H9 (cell line): Measurements from ENCODE around the gene ZNF775. TPM values are rescaled to one million over a fixed set of nuclear protein-coding genes. Genes with fewer than 3 reads are reported as not detected.

Source experiments
- DNase-seq: peaks from one replicate; pipeline ENCODE4 v3.0.0-alpha.2; 2017
- H2AFZ ChIP-seq: one replicate; pipeline ENCODE4 v1.6.1; 2013; ENCODE audit warnings: mild to moderate bottlenecking, low read length, control low read depth, moderate library complexity
- H2AK5ac ChIP-seq: 2 replicates; pipeline ENCODE4 v1.6.1; 2013; ENCODE audit warnings: low read length, control low read depth, mixed read lengths; ENCODE audit not compliant: insufficient read length
- H2BK120ac ChIP-seq: one replicate; pipeline ENCODE4 v1.6.1; 2013; ENCODE audit warnings: low read depth, mild to moderate bottlenecking, low read length, control low read depth, inconsistent platforms; ENCODE audit not compliant: poor library complexity, severe bottlenecking
- H2BK12ac ChIP-seq: 2 replicates; pipeline ENCODE4 v1.6.1; 2013; ENCODE audit warnings: low read length, control low read depth, mixed read lengths, low read depth; ENCODE audit not compliant: insufficient read length
- H2BK15ac ChIP-seq: 2 replicates; pipeline ENCODE4 v1.6.1; 2013; ENCODE audit warnings: low read depth, low read length, control low read depth
- H2BK20ac ChIP-seq: one replicate; pipeline ENCODE4 v1.6.1; 2013; ENCODE audit warnings: low read depth, mild to moderate bottlenecking, low read length, control low read depth, inconsistent platforms; ENCODE audit not compliant: poor library complexity, severe bottlenecking
- H2BK5ac ChIP-seq: 2 replicates; pipeline ENCODE4 v1.6.1; 2013; ENCODE audit warnings: low read length, control low read depth, mixed read lengths; ENCODE audit not compliant: insufficient read length
- H3K14ac ChIP-seq: 2 replicates; pipeline ENCODE4 v1.6.1; 2013; ENCODE audit warnings: low read length, control low read depth; ENCODE audit not compliant: insufficient read depth
- H3K18ac ChIP-seq: 2 replicates; pipeline ENCODE4 v1.6.1; 2013; ENCODE audit warnings: low read depth, mild to moderate bottlenecking, mixed read lengths, low read length, control low read depth; ENCODE audit not compliant: insufficient read length
- H3K23ac ChIP-seq: 2 replicates; pipeline ENCODE4 v1.6.1; 2013; ENCODE audit warnings: low read length, control low read depth, mixed read lengths, low read depth; ENCODE audit not compliant: insufficient read length
- H3K23me2 ChIP-seq: 2 replicates; pipeline ENCODE4 v1.6.1; 2013; ENCODE audit warnings: low read depth, mild to moderate bottlenecking, mixed read lengths, low read length, control low read depth; ENCODE audit not compliant: insufficient read length, poor library complexity, severe bottlenecking
- H3K27ac ChIP-seq: 2 replicates; pipeline ENCODE4 v1.5.1; 2013; ENCODE audit warnings: low read length, control low read depth, mixed read lengths, low read depth; ENCODE audit not compliant: insufficient read length
- H3K27me3 ChIP-seq: 2 replicates; pipeline ENCODE4 v1.6.1; 2013; ENCODE audit warnings: low read length, control low read depth, inconsistent platforms; ENCODE audit not compliant: insufficient read depth
- H3K4ac ChIP-seq: 2 replicates; pipeline ENCODE4 v1.6.1; 2013; ENCODE audit warnings: low read depth, mild to moderate bottlenecking, control low read depth, inconsistent platforms, low read length, moderate library complexity
- H3K4me1 ChIP-seq: 2 replicates; pipeline ENCODE4 v1.6.1; 2013; ENCODE audit warnings: low read length, control low read depth, inconsistent platforms; ENCODE audit not compliant: insufficient read depth
- H3K4me2 ChIP-seq: 2 replicates; pipeline ENCODE4 v1.6.1; 2013; ENCODE audit warnings: low read length, control low read depth, mixed read lengths; ENCODE audit not compliant: insufficient read length, insufficient read depth
- H3K56ac ChIP-seq: 2 replicates; pipeline ENCODE4 v1.6.1; 2013; ENCODE audit warnings: low read depth, mild to moderate bottlenecking, mixed read lengths, low read length, control low read depth; ENCODE audit not compliant: insufficient read length
- H3K79me1 ChIP-seq: 2 replicates; pipeline ENCODE4 v1.6.1; 2013; ENCODE audit warnings: low read depth, mild to moderate bottlenecking, moderate library complexity, low read length, control low read depth, inconsistent platforms; ENCODE audit not compliant: insufficient read depth, poor library complexity, severe bottlenecking
- H3K79me2 ChIP-seq: 2 replicates; pipeline ENCODE4 v1.6.1; 2013; ENCODE audit warnings: low read length, control low read depth, inconsistent platforms; ENCODE audit not compliant: insufficient read depth
- H3K9ac ChIP-seq: 2 replicates; pipeline ENCODE4 v1.6.1; 2013; ENCODE audit warnings: low read length, control low read depth, mixed read lengths; ENCODE audit not compliant: insufficient read length; ENCODE audit errors: extremely low read depth
- H3K9me3 ChIP-seq: one replicate; pipeline ENCODE4 v1.6.1; 2013; ENCODE audit warnings: low read depth, low read length, inconsistent platforms; ENCODE audit not compliant: control insufficient read depth
- H3T11ph ChIP-seq: one replicate; pipeline ENCODE4 v1.6.1; 2013; ENCODE audit warnings: mild to moderate bottlenecking, low read length, control low read depth, inconsistent platforms
- H4K20me1 ChIP-seq: one replicate; pipeline ENCODE4 v1.6.1; 2013; ENCODE audit not compliant: control insufficient read depth, insufficient read length, insufficient read depth
- H4K5ac ChIP-seq: 2 replicates; pipeline ENCODE4 v1.6.1; 2013; ENCODE audit warnings: low read depth, mild to moderate bottlenecking, mixed read lengths, low read length, control low read depth; ENCODE audit not compliant: insufficient read length
- H4K8ac ChIP-seq: replicated peaks from 2 replicates; pipeline ENCODE4 v1.6.1; 2013; ENCODE audit warnings: low read length, control low read depth, mixed read lengths, low read depth; ENCODE audit not compliant: insufficient read length
- H4K91ac ChIP-seq: 2 replicates; pipeline ENCODE4 v1.6.1; 2013; ENCODE audit warnings: low read depth, mild to moderate bottlenecking, moderate library complexity, mixed read lengths, low read length, control low read depth; ENCODE audit not compliant: insufficient read length
- H3K27ac Mint-ChIP-seq, 3 experiments: 2 replicates in 2 of 3; 3 replicates in 1 of 3; pipeline ENCODE4 v1.8.0; 2020 to 2021; ENCODE audit warnings: mixed read lengths in 3 of 3, mild to moderate bottlenecking in 1 of 3, moderate library complexity in 1 of 3
- H3K27me3 Mint-ChIP-seq: 2 replicates; pipeline ENCODE4 v1.8.0; 2021; ENCODE audit warnings: low read depth, mild to moderate bottlenecking, moderate library complexity, mixed read lengths
- H3K36me3 Mint-ChIP-seq, 3 experiments: 2 replicates in 2 of 3; 3 replicates in 1 of 3; pipeline ENCODE4 v1.8.0; 2020 to 2021; ENCODE audit warnings: low read depth in 3 of 3, mixed read lengths in 3 of 3; ENCODE audit not compliant: insufficient read depth in 1 of 3
- H3K4me1 Mint-ChIP-seq, 2 experiments: 2 replicates each; pipeline ENCODE4 v1.8.0; 2020; ENCODE audit warnings: mixed read lengths in 2 of 2
- H3K4me3 Mint-ChIP-seq, 2 experiments: 2 replicates in 1 of 2; 3 replicates in 1 of 2; pipeline ENCODE4 v1.8.0; 2020 to 2021; ENCODE audit warnings: mild to moderate bottlenecking in 2 of 2, mixed read lengths in 2 of 2, moderate library complexity in 1 of 2
- H3K9me3 Mint-ChIP-seq, 2 experiments: 2 replicates in 1 of 2; 3 replicates in 1 of 2; pipeline ENCODE4 v1.8.0; 2020; ENCODE audit warnings: mild to moderate bottlenecking in 2 of 2, mixed read lengths in 2 of 2, moderate library complexity in 1 of 2
- CTCF ChIP-seq: fragments of 200-600 bp; sonication (generic); conservative IDR thresholded peaks from 3 replicates; pipeline ENCODE4 v1.8.0; 2021; ENCODE audit warnings: antibody characterized with exemption, mild to moderate bottlenecking
- WGBS: extraction: QIAGEN DNeasy Blood & Tissue Kit; methylation state at CpG from one replicate; pipeline ENCODE4 v1.1.7; 2013; ENCODE audit warnings: missing lambda C conversion rate, low lambda C conversion rate, mixed read lengths; ENCODE audit not compliant: insufficient read length; ENCODE audit errors: extremely low coverage; 5-methylcytosine and 5-hydroxymethylcytosine counted together
- total RNA-seq: library from RNA; stranded (reverse); gene quantifications from 2 replicates; pipeline ENCODE4 v1.2.1, GENCODE V29; 2021

The ZNF775 gene
- total RNA-seq, 1 experiment from 2014 or later: 10.5 TPM

DNA sequence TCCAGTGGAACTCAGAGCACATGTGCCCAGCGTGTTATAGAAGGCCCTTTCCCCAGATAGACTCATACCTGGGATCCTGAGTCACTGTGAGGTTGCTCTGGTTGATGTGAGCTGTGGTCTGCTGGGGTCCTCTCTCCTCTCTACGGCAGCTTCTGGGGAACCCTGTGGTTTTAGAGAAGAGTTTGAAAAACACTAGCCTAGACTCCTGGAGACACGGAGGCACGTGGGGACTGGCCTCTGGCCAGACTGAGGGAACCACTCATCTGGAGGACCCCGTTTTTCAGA, 10.3 kb downstream of the ZNF775 start:
- Histone ChIP-seq H4K91ac (no peak overlapping the region), H3T11ph (no peak overlapping the region), H3K23ac (no peak overlapping the region), H3K18ac (no peak overlapping the region), H3K4ac (no peak overlapping the region), H3K79me2 (no peaks in the 10 kb centered on the region), H3K4me2 (no peak overlapping the region), H2BK12ac (no peak overlapping the region), H2BK20ac (no peak overlapping the region), H3K23me2 (no peaks in the 10 kb centered on the region), H3K79me1 (no peaks in the 10 kb centered on the region), H3K4me1 (peaks cover 2% of the 10 kb centered on the region; the same call in 1 of the 2 replicates), H4K8ac (no peak overlapping the region), H2BK120ac (no peak overlapping the region), H2AFZ (no peak overlapping the region), H3K14ac (no peak overlapping the region), H3K9me3 (no peaks in the 10 kb centered on the region), H2BK15ac (no peak overlapping the region), H3K56ac (no peak overlapping the region), H4K5ac (no peak overlapping the region), H2BK5ac (no peak overlapping the region), H4K20me1 (no peaks in the 10 kb centered on the region), H3K9ac (no peak overlapping the region), H3K27me3 (no peaks in the 10 kb centered on the region), H3K27ac (no peak overlapping the region), H2AK5ac (no peak overlapping the region)
- Mint-ChIP-seq H3K36me3 (peaks cover 37 to 60% (median 39%) of the 10 kb centered on the region in 3 experiments), H3K4me3 (no peak overlapping the region), H3K27me3 (no peaks in the 10 kb centered on the region), H3K4me1 (peaks cover 49 to 59% of the 10 kb centered on the region in 2 experiments), H3K9me3 (no peaks in the 10 kb centered on the region), H3K27ac (peak overlapping the region in 1 of 3 experiments; percentile 58; a peak in 1 of 7 replicates)
- TF ChIP-seq CTCF: no peak
- WGBS: no CpG with 5 or more reads among the region's 5 CpGs
- DNase-seq: no peak
